Cardiac muscle cell (in vitro differentiated cells and primary cell): ENCODE results near the gene TM7SF2. TPM values are rescaled to one million over a fixed set of nuclear protein-coding genes. Genes with fewer than 3 reads are reported as not detected.
"Not testable (repeated sequence)": the region's sequence is repeated elsewhere in the genome, so short reads cannot be mapped to it uniquely, and the experiment has no call there.

Experiments
- DNase-seq, 2 donors: peaks; one replicate each; pipeline versions ENCODE4 v3.0.0 to v3.0.0-alpha.2; 2010 to 2017; ENCODE audit warnings: low read depth in 1 of 2, low spot score in 1 of 2
- H3K27ac ChIP-seq: fragments of 200-600 bp; sonication (generic); 2 replicates; pipeline ENCODE4 v1.5.1; 2016
- H3K27me3 ChIP-seq: fragments of 200-600 bp; sonication (generic); 2 replicates; pipeline ENCODE4 v1.6.0; 2016; ENCODE audit warnings: control low read depth
- H3K36me3 ChIP-seq: fragments of 200-600 bp; sonication (generic); 2 replicates; pipeline ENCODE4 v1.5.1; 2016; ENCODE audit warnings: control low read depth
- H3K4me1 ChIP-seq: fragments of 200-600 bp; sonication (generic); 2 replicates; pipeline ENCODE4 v1.8.1; 2017; ENCODE audit warnings: low read depth, mild to moderate bottlenecking, mixed run types
- H3K4me3 ChIP-seq: fragments of 200-600 bp; sonication (generic); 2 replicates; pipeline ENCODE4 v1.5.1; 2016; ENCODE audit warnings: mild to moderate bottlenecking
- H3K9me3 ChIP-seq: fragments of 200-600 bp; sonication (generic); 2 replicates; pipeline ENCODE4 v1.5.1; 2017; ENCODE audit warnings: low read depth, mild to moderate bottlenecking, control low read depth
- polyA plus RNA-seq: library from polyadenylated mRNA; unstranded; fragments of >200 nt; fragmentation: Nextera tagmentation; extraction: Ambion mirVana; gene quantifications from 2 replicates; pipeline ENCODE4 v1.2.1, GENCODE V29; 2016
- total RNA-seq: library from RNA; depleted of rRNA; stranded (reverse); fragments of >200 nt; gene quantifications from 2 replicates; pipeline ENCODE4 v1.2.3, GENCODE V29; 2016
- TF ChIP-seq, protein P1 (sequence below): IDR thresholded peaks from 2 replicates; pipeline ENCODE4 v1.5.1; 2012; ENCODE audit warnings: low read depth, mild to moderate bottlenecking, low read length

TM7SF2 gene
- total and polyA plus RNA-seq, 2 experiments from 2014 or later: 186 to 277 TPM

DNA sequence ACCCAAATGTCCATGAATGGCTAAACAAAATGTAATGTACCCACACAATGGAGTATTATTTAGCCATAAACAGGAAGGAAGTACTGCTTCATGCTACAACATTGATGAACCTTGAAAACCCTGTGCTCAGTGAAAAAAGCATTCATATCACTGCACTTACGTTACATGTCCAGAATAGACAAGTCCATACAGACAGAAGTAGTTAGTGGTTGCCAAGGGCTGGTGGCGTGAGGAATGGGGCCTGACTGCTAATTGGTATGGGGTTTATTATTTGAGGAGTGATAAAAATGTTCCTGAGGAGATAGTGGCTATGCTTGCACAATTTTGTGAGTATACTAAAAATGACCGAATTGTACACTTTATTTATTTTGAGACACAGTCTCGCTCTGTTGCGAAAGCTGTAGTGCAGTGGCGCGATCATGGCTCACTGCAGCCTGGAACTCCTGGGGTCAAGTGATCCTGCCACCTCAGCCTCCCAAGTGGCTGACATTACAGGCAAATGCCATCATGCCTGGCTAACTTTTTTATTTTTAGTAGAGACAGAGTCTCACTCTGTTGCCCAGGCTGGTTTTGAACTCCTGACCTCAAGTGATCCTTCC is 30.3 kb downstream of the TM7SF2 start:
- Histone ChIP-seq H3K36me3 (no peaks in the 10 kb centered on the region), H3K9me3 (no peaks in the 10 kb centered on the region), H3K27ac (no peak overlapping the region), H3K4me3 (no peak overlapping the region), H3K27me3 (peaks cover 22% of the 10 kb centered on the region), H3K4me1 (no peaks in the 10 kb centered on the region)
- TF ChIP-seq, protein P1, sequence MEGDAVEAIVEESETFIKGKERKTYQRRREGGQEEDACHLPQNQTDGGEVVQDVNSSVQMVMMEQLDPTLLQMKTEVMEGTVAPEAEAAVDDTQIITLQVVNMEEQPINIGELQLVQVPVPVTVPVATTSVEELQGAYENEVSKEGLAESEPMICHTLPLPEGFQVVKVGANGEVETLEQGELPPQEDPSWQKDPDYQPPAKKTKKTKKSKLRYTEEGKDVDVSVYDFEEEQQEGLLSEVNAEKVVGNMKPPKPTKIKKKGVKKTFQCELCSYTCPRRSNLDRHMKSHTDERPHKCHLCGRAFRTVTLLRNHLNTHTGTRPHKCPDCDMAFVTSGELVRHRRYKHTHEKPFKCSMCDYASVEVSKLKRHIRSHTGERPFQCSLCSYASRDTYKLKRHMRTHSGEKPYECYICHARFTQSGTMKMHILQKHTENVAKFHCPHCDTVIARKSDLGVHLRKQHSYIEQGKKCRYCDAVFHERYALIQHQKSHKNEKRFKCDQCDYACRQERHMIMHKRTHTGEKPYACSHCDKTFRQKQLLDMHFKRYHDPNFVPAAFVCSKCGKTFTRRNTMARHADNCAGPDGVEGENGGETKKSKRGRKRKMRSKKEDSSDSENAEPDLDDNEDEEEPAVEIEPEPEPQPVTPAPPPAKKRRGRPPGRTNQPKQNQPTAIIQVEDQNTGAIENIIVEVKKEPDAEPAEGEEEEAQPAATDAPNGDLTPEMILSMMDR: no peak
- no peak for DNase-seq

DNA sequence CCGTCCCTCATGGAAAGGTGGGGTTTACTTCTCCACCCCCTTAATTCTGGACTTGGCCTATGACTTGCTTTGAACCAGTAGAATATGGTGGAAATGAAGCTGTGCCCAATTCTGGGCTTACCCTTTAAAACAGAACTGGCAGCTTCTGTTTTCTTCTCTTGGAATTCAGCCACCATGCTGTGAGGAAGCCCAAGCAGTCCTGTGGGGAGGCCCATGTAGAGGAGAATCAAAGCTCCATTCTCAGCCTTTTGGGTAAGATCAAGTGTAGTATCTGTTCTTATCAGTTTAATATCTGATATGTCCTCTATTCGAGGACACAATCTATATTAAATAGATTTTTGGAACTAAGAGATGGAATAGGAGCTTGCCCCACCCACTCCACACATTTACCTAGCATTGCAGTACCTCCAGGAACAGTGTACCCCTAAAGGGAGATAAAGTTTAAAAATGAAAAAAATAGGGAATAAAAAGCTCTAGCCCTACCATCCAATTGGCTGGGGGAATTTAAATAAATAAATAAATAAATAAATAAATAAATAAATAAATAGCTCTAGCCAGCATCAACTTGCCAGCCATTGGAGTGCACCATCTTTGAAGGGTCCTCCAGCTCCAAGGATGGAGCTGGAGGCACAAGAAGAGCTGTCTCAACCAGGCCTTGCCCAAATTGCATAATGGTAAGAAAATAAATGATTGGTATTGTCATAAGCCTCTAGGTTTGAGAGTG is 35.8 kb downstream of the TM7SF2 start:
- no peak overlapping the region for H3K4me3 ChIP-seq
- H3K36me3 ChIP-seq: no peaks in the 10 kb centered on the region
- H3K4me1 ChIP-seq: no peaks in the 10 kb centered on the region
- no peak overlapping the region for H3K27ac ChIP-seq
- DNase-seq: no peak
- H3K9me3 ChIP-seq: no peaks in the 10 kb centered on the region
- TF ChIP-seq, protein P1: no peak
- H3K27me3 ChIP-seq: no peaks in the 10 kb centered on the region

DNA sequence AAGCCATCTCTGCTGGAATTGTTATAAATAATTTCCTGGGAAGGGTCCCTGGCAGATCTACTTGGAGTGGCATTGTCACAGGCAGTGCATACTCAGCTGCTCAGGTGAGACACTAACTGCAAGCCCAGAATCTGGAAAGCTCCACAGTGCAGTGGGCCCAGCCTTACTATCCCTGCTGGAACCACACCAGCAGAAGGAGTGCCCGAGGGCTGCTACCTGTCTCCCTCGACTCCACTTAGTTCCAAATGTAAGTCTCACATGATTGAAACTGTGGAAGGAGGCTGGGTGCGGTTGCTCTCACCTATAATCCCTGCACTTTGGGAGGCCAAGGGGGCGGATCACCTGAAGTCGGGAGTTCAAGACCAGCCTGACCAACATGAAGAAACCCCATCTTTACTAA is 37.0 kb downstream of the TM7SF2 start:
- Histone ChIP-seq H3K4me3 (no peak overlapping the region), H3K9me3 (no peaks in the 10 kb centered on the region), H3K27ac (no peak overlapping the region), H3K27me3 (no peaks in the 10 kb centered on the region), H3K4me1 (no peaks in the 10 kb centered on the region), H3K36me3 (no peaks in the 10 kb centered on the region)
- TF ChIP-seq, protein P1: no peak
- no peak for DNase-seq

DNA sequence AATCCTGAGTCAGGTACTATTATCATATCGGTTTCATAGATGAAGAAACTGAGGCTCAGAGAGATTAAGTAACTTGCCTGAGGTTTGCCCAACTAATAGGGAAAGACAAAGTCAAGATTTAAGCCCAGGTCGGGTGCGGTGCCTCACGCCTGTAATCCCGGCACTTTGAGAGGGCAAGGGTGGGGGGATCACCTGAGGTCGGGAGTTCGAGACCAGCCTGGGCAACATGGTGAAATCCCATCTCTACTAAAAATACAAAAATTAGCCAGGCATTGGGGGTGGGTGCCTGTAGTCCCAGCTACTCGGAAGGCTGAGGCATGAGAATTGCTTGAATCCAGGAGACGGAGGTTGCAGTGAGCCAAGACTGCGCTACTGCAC is 38.4 kb downstream of the TM7SF2 start:
- H3K27me3 ChIP-seq, DNase-seq, H3K36me3 ChIP-seq, H3K9me3 ChIP-seq, H3K4me1 ChIP-seq, H3K27ac ChIP-seq, H3K4me3 ChIP-seq: not testable (repeated sequence)

DNA sequence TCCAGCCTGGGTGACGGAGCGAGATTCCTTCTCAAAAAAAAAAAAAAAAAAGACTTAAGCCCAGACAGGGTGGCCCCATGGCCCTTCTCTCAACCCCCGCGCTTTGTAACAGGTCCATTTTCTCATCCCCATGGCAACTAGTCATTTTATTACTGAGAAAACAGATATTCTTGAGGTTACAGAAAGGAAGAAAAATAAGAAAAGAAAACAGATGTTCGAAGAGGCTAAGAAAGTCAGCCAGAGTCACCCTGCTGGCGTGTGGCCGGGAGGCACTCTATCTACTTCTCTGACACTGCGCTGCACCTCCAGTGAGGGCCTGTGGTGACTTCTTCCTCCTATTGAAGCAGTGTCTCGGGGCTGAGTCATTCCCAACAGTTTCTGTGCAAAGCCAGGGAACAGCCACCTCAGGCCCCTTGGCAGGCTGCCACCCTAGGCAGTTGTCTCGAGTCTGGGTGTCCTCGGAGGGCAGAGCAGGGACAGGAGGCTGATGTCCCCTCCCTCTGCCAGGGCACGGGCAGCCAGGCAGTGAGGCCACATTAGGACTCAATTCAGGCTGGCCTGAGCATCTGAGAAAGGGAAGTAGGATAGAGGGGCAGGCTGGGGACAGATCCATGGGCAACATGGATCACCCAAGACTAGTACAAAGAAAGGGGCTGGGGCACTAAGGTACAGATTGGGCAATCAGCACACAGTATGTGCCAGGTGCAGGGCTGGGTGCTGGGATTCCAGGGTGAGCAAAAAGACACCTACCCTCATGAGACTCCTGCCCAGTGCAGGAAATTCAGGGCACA is 39.0 kb downstream of the TM7SF2 start:
- Histone ChIP-seq H3K36me3 (no peaks in the 10 kb centered on the region), H3K4me1 (no peaks in the 10 kb centered on the region), H3K27me3 (no peaks in the 10 kb centered on the region), H3K9me3 (no peaks in the 10 kb centered on the region), H3K27ac (no peak overlapping the region), H3K4me3 (no peak overlapping the region)
- peak in 1 of 2 donors; percentile 63 for DNase-seq
- TF ChIP-seq, protein P1: no peak

DNA sequence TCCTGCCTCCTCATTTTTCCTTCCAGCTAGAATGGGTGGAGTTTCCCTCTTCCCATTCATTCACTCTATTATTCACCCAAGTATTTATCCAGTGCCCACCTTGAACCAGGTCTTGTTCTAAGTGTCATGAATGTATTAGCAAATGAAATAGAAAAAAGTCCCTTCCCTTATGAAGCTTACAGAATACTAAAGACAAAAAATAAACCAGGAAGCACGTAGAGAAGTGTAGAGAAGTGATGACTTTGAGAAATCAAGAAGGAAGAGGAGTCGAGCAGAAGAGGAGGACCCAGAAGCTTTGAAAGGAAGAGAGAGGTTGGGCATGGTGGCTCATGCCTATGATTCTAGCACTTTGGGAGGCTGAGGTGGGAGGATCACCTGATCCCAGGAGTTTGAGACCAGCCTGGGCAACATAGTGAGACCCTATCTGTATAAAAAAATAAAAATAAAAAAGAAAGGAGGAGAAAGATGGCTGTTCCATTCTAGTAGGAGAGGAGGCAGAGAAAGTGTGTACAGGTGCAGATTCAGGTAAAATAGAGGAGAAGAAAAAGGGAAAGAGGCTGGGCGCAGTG is 39.7 kb downstream of the TM7SF2 start:
- DNase-seq: no peak
- H3K9me3 ChIP-seq: no peaks in the 10 kb centered on the region
- H3K27ac ChIP-seq: no peak overlapping the region
- H3K4me1 ChIP-seq: no peaks in the 10 kb centered on the region
- no peaks in the 10 kb centered on the region for H3K27me3 ChIP-seq
- H3K4me3 ChIP-seq: no peak overlapping the region
- TF ChIP-seq, protein P1: no peak
- no peaks in the 10 kb centered on the region for H3K36me3 ChIP-seq
